Heart right ventricle (tissue), 16 donors: Measurements from ENCODE around the gene IL34. TPM values are rescaled to one million over a fixed set of nuclear protein-coding genes. Genes with fewer than 3 reads are reported as not detected.

Experiments
- ATAC-seq, 8 donors: fragments of 200-7000 bp; cut with Tn5 transposase; one replicate each; pipeline ENCODE4 v1.9.1; 2020; ENCODE audit warnings: mild to moderate bottlenecking in 8 of 8, moderate library complexity in 8 of 8, moderate number of reproducible peaks in 1 of 8
- DNase-seq, 2 donors: peaks; one replicate each; pipeline ENCODE4 v3.0.0-alpha.2; 2020
- H3K27ac ChIP-seq, 10 donors: fragments of 200-600 bp; sonication (generic) in 2 of 10; one replicate each; pipeline versions ENCODE4 v1.5.0 to v1.8.0; 2020 to 2022; ENCODE audit warnings: mild to moderate bottlenecking in 3 of 10
- H3K27me3 ChIP-seq, 7 donors: fragments of 200-600 bp; one replicate each; pipeline ENCODE4 v1.8.0; 2021 to 2022; ENCODE audit warnings: mild to moderate bottlenecking in 2 of 7
- H3K36me3 ChIP-seq, 9 donors: fragments of 200-600 bp; sonication (generic) in 1 of 9; one replicate each; pipeline versions ENCODE4 v1.5.0 to v1.8.0; 2020 to 2022; ENCODE audit warnings: mild to moderate bottlenecking in 2 of 9
- H3K4me1 ChIP-seq, 9 donors: fragments of 200-600 bp; sonication (generic) in 1 of 9; one replicate each; pipeline versions ENCODE4 v1.5.0 to v1.8.0; 2020 to 2022; ENCODE audit warnings: mild to moderate bottlenecking in 4 of 9
- H3K4me3 ChIP-seq, 10 donors: fragments of 200-600 bp; sonication (generic) in 2 of 10; one replicate each; pipeline versions ENCODE4 v1.5.0 to v1.8.0; 2020 to 2022; ENCODE audit warnings: mild to moderate bottlenecking in 7 of 10, moderate library complexity in 2 of 10
- H3K9me3 ChIP-seq, 11 donors: fragments of 200-600 bp in 10 of 11; sonication (generic) in 2 of 11; one replicate each; pipeline versions ENCODE4 v1.5.0 to v1.8.0; 2013 to 2022; ENCODE audit warnings: mild to moderate bottlenecking in 2 of 11, control low read depth in 1 of 11, moderate library complexity in 1 of 11
- WGBS, 2 donors: extraction: QIAGEN DNeasy Blood & Tissue Kit; methylation state at CpG; one replicate each; pipeline ENCODE4 v1.1.7; 2013; ENCODE audit warnings: inconsistent platforms in 1 of 2; 5-methylcytosine and 5-hydroxymethylcytosine counted together
- intact Hi-C, 10 donors: fragments of 100-400 bp; cut with DNase I; formaldehyde crosslinking; loops; one replicate each; pipeline versions ENCODE4 v1.11.1 to v1.14.2; 2022
- polyA plus RNA-seq, 2 donors: library from polyadenylated mRNA; stranded (reverse); fragments of 200-250 nt; gene quantifications; one replicate each; pipeline ENCODE4 v1.2.3, GENCODE V29; 2013
- total RNA-seq, 10 donors: library from RNA; stranded (reverse); fragmentation: NEBNext Ultra II Directional in 3 of 10; extraction: Animal tissue kit (Norgen Biotek cat#: 25700) in 3 of 10; gene quantifications; one replicate each; pipeline versions ENCODE4 v1.2.1 to v1.2.4, GENCODE V29; 2021 to 2023
- TF ChIP-seq, protein P1 (sequence below), 9 donors: fragments of 200-600 bp; sonication (generic) in 2 of 9; IDR thresholded peaks; one replicate each; pipeline versions ENCODE4 v1.5.0 to v1.8.0; 2021 to 2022; ENCODE audit warnings: antibody characterized with exemption in 9 of 9, mild to moderate bottlenecking in 5 of 9, moderate library complexity in 1 of 9
- donor health status: Arrhythmogenic right ventricular cardiomyopathy.
- donor health status: ischemic (EF 13 %, LVEDD 7.1; RV severe dilation, severe dysfunction).
- donor health status: healthy with polysubstance abuse.
- donor health status: DM: no; HTN: yes; CAD: no.
- donor health status: DM: no; HTN: no; CAD: no.
- donor health status: ischemic (EF 25% LVEDD 6.9; RV normal size, moderate dysfunction).
- donor health status: ischemic (EF 25% LVEDD 5.7; RV mildly dilated, moderate dysfunction).
- donor health status: healthy.
- donor health status: DM: yes; HTN: yes; CAD: no.
- donor health status: Ischemic cardiomyopathy.
- donor health status: ischemic (EF 35%, LVEDD 5.7; RV mildly dilated, moderate dysfunction).
- donor health status: nonischemic (EF 11% LVEDD 7.7; RV severe dilation, severe dysfunction).
- donor health status: DM: yes; HTN: yes; CAD: no.
- donor health status: PGD.
- donor health status: ischemic (EF 29% LVEDD 5.4; RV normal size, mild dysfunction).
- donor health status: nonischemic (EF 23%, LVEDD 6.1; RV moderate dilation, normal function).

IL34 gene
- total and polyA plus RNA-seq, 12 donors, result 0.37 to 4.4 (median 2.1) TPM

- intact Hi-C loops, result loop anchor here in 4 of 10 donors (5.0 to 10.0 kb wide), 3 partner anchors 50 to 80 kb away; no protein-coding TSS in a partner anchor
- TF ChIP-seq, protein P1, sequence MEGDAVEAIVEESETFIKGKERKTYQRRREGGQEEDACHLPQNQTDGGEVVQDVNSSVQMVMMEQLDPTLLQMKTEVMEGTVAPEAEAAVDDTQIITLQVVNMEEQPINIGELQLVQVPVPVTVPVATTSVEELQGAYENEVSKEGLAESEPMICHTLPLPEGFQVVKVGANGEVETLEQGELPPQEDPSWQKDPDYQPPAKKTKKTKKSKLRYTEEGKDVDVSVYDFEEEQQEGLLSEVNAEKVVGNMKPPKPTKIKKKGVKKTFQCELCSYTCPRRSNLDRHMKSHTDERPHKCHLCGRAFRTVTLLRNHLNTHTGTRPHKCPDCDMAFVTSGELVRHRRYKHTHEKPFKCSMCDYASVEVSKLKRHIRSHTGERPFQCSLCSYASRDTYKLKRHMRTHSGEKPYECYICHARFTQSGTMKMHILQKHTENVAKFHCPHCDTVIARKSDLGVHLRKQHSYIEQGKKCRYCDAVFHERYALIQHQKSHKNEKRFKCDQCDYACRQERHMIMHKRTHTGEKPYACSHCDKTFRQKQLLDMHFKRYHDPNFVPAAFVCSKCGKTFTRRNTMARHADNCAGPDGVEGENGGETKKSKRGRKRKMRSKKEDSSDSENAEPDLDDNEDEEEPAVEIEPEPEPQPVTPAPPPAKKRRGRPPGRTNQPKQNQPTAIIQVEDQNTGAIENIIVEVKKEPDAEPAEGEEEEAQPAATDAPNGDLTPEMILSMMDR (IDR thresholded peaks at IDR 0.05), result no peak
- Histone ChIP-seq H3K4me1 (peaks cover 62 to 91% (median 84%) of the 10 kb centered on the region in 9 donors), H3K4me3 (no peak overlapping the region), H3K27ac (peak overlapping the region in 8 of 10 donors; percentile 81 to 94 (median 85)), H3K9me3 (no peaks in the 10 kb centered on the region), H3K27me3 (peaks cover 0 to 9% (median 0%) of the 10 kb centered on the region in 7 donors), H3K36me3 (no peaks in the 10 kb centered on the region)
- DNase-seq (peak in 1 of 2 donors; percentile 11), ATAC-seq (no peak)
- WGBS, 2 donors, result 42 to 54% methylated on average over 5 of the region's 5 CpGs
Observed at GRCh38 chr16:70687102-70687511, 40.7 kb downstream of the IL34 start.

DNA sequence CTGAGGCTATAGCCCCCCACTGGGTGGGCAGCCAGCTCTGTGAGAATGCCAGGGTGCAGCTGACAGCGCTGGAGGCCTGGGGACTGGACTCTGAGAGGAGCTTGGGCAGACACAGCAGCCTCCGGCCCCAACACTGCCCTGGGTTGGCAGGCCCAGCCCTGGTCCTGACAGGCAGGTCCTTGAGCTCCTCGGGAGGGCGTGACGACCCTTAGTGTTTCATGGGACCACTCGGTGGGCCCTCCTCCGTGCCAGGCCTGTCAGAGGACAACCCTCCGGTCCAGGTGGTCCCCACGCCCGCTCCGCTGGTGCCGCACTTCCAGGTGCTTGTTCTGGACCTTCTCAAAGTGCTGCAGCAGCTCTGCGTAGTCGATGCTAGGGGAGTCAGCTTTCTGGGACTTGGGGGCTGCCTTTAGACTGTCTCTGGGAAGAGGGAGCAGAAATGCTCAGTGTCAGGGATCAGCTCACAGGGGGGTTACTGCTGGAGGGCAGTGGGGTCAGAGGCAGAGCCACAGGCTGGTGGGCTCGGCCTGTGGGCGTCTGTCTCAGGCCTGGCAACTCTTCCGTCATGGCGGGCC is 41.4 kb downstream of the IL34 start:
- H3K9me3 ChIP-seq, result no peaks in the 10 kb centered on the region
- intact Hi-C loops, result loop anchor here in 4 of 10 donors (5.0 to 10.0 kb wide), 3 partner anchors 50 to 80 kb away; no protein-coding TSS in a partner anchor
- H3K4me1 ChIP-seq, result peaks cover 64 to 91% (median 85%) of the 10 kb centered on the region in 9 donors
- peak overlapping the region; percentile 70 to 94 (median 84) for H3K27ac ChIP-seq
- TF ChIP-seq, protein P1 (IDR thresholded peaks at IDR 0.05), result no peak
- no peak for ATAC-seq
- no peaks in the 10 kb centered on the region for H3K36me3 ChIP-seq
- peaks cover 0 to 9% (median 0%) of the 10 kb centered on the region in 7 donors for H3K27me3 ChIP-seq
- peak in 1 of 2 donors; percentile 27 for DNase-seq
- 74 to 76% methylated on average over 18 of the region's 18 CpGs for WGBS, 2 donors
- no peak overlapping the region for H3K4me3 ChIP-seq

DNA sequence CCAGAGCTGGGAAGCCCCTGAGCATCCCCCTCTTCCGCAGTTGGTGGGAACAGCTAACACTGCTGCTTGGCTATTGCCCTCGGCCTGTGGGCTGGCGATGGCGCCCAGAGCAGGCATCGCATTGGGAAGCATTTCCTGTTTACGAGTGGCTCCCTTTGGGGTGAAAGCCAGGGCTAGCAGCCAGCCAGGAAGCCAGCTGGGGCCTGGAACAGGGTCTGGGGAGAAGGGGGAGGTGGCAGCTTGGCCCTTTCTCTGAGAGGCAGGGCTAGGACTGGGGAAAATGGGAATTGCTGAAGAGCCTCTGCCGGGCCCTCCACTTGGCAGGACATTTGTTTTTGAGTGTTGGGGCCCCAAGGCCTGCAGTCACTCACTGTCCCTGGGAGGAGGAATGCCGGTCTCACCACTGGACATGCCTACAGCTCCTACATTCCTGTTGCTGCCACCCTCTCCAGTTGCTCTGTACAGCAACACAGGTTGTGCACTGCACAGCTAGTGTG is 41.9 kb downstream of the IL34 start:
- intact Hi-C loops, result loop anchor here in 4 of 10 donors (5.0 to 10.0 kb wide), 3 partner anchors 49 to 79 kb away; no protein-coding TSS in a partner anchor

More for the DNA sequence above, 41.9 kb downstream of the IL34 start:
- TF ChIP-seq, protein P1 (IDR thresholded peaks at IDR 0.05), result no peak
- Histone ChIP-seq H3K27me3 (peaks cover 0 to 9% (median 0%) of the 10 kb centered on the region in 7 donors), H3K36me3 (no peaks in the 10 kb centered on the region), H3K9me3 (no peaks in the 10 kb centered on the region), H3K4me3 (no peak overlapping the region), H3K4me1 (peaks cover 64 to 91% (median 87%) of the 10 kb centered on the region in 9 donors), H3K27ac (peak overlapping the region; percentile 70 to 94 (median 84))
- WGBS, 2 donors, result 18 to 21% methylated on average over 8 of the region's 8 CpGs
- peak in 7 of 8 donors; percentile 4 to 52 (median 13) for ATAC-seq
- DNase-seq, result peak in 1 of 2 donors; percentile 77
